ENCODE data around the gene SLC9A9.
A peak's percentile ranks its signal among the peaks of the same experiment; 100 is the strongest.

The SLC9A9 gene

DNA sequence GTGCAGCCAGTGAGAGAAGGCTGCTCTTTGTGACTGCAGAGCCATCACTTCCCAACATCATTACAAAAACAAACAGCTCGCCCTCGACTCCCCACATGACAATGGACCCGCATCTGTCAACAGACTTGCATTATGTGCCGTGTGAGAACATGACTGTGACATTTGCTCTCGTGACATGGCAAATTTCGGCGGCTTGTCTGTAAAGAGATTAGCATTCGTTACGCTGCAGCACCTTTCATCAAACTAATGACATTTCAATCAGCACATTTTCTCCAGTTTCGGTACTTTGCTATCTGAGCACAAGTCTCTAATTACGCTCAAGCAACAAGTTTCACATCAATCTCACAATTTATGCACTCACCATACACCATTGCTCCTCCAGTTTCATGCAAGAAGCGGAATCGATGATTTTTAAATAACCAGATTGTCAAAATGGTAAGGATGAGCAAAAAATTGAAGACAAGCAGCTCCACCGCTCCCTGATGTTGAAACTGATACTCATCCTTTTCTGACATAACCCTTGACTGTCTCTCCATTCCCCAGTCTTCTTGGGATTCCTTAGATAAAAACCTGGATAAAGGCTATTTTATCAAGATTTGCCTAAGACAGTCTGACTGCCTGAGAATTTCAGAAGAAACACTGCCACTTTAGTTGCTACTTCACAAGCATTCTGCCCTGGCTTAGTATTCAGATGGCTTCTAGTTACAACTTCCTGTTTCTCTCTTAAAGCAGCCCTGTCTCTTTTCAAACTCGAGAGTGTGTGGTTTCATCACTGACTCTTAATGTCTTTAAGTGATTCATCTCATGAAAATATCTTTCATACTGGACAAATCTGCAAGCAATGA, at the start of gene SLC9A9:
Gene SLC9A9, minus strand, starts transcription at position 682 of the 845 bp plus-strand sequence. Its CDS starts 146 bp downstream, at position 536.
- no peaks in the 10 kb centered on the region for H3K9me3 ChIP-seq
- H3K4me3 ChIP-seq = peak within 1 kb of the TSS; percentile 66
- H3K27ac ChIP-seq = no peak within 1 kb of the TSS
- no peak for TF ChIP-seq Cebpa-rat (IDR thresholded peaks at IDR 0.05)
- H4K20me1 ChIP-seq = no peaks in the 10 kb centered on the region
- H3K9ac ChIP-seq = peak within 1 kb of the TSS; percentile 57
- peaks cover 11% of the 10 kb centered on the region for H3K4me1 ChIP-seq
- H3K27me3 ChIP-seq = no peaks in the 10 kb centered on the region
- H3K36me3 ChIP-seq = no peaks in the 10 kb centered on the region
- peak within 1 kb of the TSS; percentile 85 for H3K4me2 ChIP-seq

DNA sequence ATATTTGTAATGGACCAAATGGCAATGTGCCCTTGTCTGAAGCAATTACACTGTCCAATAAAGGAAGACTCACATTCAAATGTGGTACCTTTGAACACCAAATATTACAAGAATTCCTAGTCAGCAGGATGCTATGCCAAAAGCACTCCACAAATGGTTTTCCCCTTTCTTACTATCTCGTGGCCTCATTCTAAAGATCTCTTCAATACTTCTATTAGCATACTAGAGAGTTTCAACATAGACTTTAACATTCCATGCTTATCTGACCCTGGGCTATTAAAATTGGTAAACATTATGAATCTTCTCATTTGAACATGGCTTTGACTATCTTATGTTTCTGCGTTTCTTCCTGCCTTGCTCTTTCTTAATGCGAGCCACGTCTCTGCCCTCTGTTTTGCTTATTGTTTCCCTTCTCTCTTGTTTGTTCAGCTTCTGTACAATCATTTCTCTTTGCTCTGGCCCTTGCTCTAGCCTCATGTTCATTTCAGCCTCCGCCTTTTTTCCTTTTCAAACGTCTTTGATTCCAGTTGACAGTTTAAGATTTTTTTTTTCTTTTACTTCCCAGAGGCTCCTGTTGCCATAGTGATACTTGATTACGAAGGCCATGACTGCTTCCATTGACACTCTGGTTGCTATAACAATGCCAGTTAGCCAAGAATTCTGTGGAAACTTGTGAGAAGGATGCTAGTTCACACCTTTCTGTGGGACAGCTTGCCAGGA, 49.5 kb upstream of the SLC9A9 start:
- Histone ChIP-seq H3K36me3 (no peaks in the 10 kb centered on the region), H3K9me3 (no peaks in the 10 kb centered on the region), H3K27me3 (no peaks in the 10 kb centered on the region), H3K4me2 (no peak overlapping the region), H3K9ac (no peak overlapping the region), H3K4me1 (no peaks in the 10 kb centered on the region), H3K27ac (no peak overlapping the region), H3K4me3 (no peak overlapping the region), H4K20me1 (no peaks in the 10 kb centered on the region)
- TF ChIP-seq Cebpa-rat (IDR thresholded peaks at IDR 0.05) = no peak

DNA sequence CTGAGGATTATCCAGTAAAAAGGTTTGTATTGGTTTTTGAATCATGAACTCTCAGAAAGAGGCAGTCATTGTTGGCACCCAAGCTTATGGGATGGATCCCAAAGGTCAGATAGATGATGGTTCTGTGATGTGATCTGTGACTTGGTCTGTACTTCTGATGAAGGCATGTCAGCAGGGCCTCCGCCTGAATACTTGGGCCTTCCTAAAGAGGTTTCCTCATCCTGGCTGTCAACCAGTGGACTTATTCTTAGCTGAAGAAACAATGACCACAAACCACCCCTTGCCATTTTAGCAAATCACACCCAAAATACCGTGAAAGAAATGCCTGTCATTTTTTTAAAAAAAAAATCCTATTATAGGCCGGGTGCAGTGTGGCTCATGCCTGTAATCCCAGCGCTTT, 48.2 kb upstream of the SLC9A9 start:
- H4K20me1 ChIP-seq = no peaks in the 10 kb centered on the region
- no peaks in the 10 kb centered on the region for H3K36me3 ChIP-seq
- no peaks in the 10 kb centered on the region for H3K4me1 ChIP-seq
- no peak overlapping the region for H3K4me3 ChIP-seq
- no peak overlapping the region for H3K9ac ChIP-seq
- no peak overlapping the region for H3K4me2 ChIP-seq
- H3K27me3 ChIP-seq = no peaks in the 10 kb centered on the region
- no peak for TF ChIP-seq Cebpa-rat (IDR thresholded peaks at IDR 0.05)
- H3K27ac ChIP-seq = no peak overlapping the region
- no peaks in the 10 kb centered on the region for H3K9me3 ChIP-seq

- no peaks in the 10 kb centered on the region for H3K4me1 ChIP-seq
- H3K36me3 ChIP-seq = no peaks in the 10 kb centered on the region
- no peak overlapping the region for H3K4me3 ChIP-seq
- H3K27ac ChIP-seq = no peak overlapping the region
- no peaks in the 10 kb centered on the region for H3K27me3 ChIP-seq
- no peaks in the 10 kb centered on the region for H4K20me1 ChIP-seq
- TF ChIP-seq Cebpa-rat (IDR thresholded peaks at IDR 0.05) = no peak
- H3K4me2 ChIP-seq = no peak overlapping the region
- H3K9me3 ChIP-seq = no peaks in the 10 kb centered on the region
- H3K9ac ChIP-seq = no peak overlapping the region
Measured at GRCh38 chr3:143895805-143896204, 47.5 kb upstream of the SLC9A9 start.

GRCh38 chr3:143888846-143889245, 40.6 kb upstream of the SLC9A9 start:
- TF ChIP-seq Cebpa-rat (IDR thresholded peaks at IDR 0.05) = no peak
- Histone ChIP-seq H3K36me3 (no peaks in the 10 kb centered on the region), H3K4me2 (no peak overlapping the region), H3K9ac (no peak overlapping the region), H4K20me1 (no peaks in the 10 kb centered on the region), H3K9me3 (no peaks in the 10 kb centered on the region), H3K27ac (no peak overlapping the region), H3K4me3 (no peak overlapping the region), H3K27me3 (no peaks in the 10 kb centered on the region), H3K4me1 (no peaks in the 10 kb centered on the region)

DNA sequence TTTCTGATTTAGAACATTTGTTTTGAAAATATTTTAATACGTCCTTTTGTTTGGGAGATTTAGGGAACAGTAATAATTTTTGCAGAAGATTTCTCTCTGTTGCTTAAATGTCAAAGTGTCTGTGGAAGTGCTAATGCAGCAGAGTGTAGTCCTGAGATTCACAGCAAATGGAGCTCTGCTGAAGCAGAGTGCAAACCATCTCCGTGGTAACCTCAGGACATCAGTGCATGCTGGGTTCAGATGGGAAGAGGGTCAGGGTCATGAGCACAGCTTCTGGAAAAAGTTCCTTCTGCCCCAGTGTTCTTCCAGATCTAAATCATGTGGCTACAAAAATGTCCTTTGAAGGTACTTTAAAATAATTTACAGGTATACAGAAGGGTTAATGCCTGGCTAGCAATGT, 39.9 kb upstream of the SLC9A9 start:
- H3K27me3 ChIP-seq = no peaks in the 10 kb centered on the region
- no peak for TF ChIP-seq Cebpa-rat (IDR thresholded peaks at IDR 0.05)
- H3K27ac ChIP-seq = no peak overlapping the region
- H3K36me3 ChIP-seq = no peaks in the 10 kb centered on the region
- no peak overlapping the region for H3K4me3 ChIP-seq
- no peaks in the 10 kb centered on the region for H3K4me1 ChIP-seq
- H3K9me3 ChIP-seq = no peaks in the 10 kb centered on the region
- no peaks in the 10 kb centered on the region for H4K20me1 ChIP-seq
- no peak overlapping the region for H3K4me2 ChIP-seq
- H3K9ac ChIP-seq = no peak overlapping the region

DNA sequence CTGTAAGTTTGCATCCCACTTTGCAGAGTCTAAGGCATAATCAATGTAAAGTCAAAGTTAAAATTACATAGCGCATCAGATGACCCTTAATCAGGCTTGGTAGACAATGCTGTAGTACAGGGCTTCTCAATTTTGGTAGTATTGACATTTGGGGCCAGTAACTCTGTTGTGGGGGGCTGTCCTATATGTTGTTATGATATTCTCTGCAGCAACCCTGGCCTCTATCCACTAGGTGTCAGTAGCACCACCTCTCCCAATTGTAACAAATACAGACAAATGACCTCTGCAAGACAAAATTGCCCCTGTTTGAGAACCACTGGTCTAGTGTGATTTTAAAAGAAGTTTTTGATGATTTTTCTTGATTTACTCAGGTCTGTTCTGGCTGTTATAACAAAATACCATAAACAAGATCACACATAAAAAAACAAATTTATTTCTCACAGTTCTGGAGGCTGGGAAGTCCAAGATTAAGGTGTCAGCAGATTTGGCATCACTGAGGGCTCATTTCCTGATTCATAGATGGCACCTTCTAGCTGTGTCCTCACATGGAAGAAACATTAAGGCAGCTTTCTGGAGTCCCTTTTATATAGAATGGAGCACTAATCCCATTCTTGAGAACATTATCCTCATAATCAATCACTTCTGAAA, 37.6 kb upstream of the SLC9A9 start:
- Histone ChIP-seq H3K27ac (no peak overlapping the region), H4K20me1 (no peaks in the 10 kb centered on the region), H3K4me1 (no peaks in the 10 kb centered on the region), H3K9me3 (0 out of 2 replicates have a peak, but pooled peaks cover 7% of the 10 kb centered on the region), H3K4me2 (no peak overlapping the region), H3K9ac (no peak overlapping the region), H3K4me3 (no peak overlapping the region), H3K27me3 (no peaks in the 10 kb centered on the region), H3K36me3 (no peaks in the 10 kb centered on the region)
- no peak for TF ChIP-seq Cebpa-rat (IDR thresholded peaks at IDR 0.05)

DNA sequence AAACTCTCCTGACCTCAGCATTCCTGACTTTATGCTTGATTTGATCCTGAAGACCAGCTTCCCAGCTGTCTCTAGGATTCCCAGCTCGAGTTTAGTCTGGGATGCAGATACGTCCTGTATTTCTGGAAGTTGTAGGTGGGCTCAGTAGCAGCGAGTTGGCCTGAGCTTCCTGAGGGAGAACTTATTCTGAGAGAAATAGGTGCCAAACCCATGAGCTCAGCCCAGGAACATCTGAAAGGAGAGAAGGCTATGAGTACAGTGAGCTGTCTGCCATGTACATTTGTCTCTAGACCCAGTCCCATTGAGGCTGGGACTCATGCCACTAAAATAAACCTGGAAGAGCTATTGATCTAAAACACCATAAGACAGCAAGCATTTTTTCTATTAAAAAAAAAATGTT, 36.6 kb upstream of the SLC9A9 start:
- no peaks in the 10 kb centered on the region for H3K36me3 ChIP-seq
- H3K4me2 ChIP-seq = no peak overlapping the region
- TF ChIP-seq Cebpa-rat (IDR thresholded peaks at IDR 0.05) = no peak
- no peaks in the 10 kb centered on the region for H3K4me1 ChIP-seq
- H3K9me3 ChIP-seq = 0 out of 2 replicates have a peak, but pooled peaks cover 7% of the 10 kb centered on the region
- H3K27ac ChIP-seq = no peak overlapping the region
- H3K4me3 ChIP-seq = no peak overlapping the region
- H4K20me1 ChIP-seq = no peaks in the 10 kb centered on the region
- no peak overlapping the region for H3K9ac ChIP-seq
- no peaks in the 10 kb centered on the region for H3K27me3 ChIP-seq

DNA sequence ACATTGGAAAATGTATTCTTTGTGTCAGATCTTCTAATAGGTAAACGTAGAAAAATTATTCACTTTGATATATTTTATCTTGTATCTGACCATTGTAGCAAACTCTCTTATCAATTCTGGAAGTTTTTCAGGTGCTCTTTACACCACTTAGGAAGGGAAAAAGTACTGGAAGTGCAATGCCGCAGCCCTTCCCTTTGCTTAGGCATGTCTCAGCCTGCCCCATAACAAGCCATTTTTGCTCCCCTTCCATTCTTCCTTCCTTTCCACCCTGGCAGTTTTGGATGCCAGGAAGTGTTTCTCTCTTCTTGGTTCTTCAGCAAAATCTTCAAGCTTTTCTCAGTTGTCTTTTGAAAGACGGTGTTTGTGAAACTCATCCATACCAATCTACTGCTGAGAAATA, 34.9 kb upstream of the SLC9A9 start:
- Histone ChIP-seq H3K27ac (no peak overlapping the region), H3K27me3 (no peaks in the 10 kb centered on the region), H3K9me3 (0 out of 2 replicates have a peak, but pooled peaks cover 7% of the 10 kb centered on the region), H3K9ac (no peak overlapping the region), H4K20me1 (no peaks in the 10 kb centered on the region), H3K4me2 (no peak overlapping the region), H3K4me3 (no peak overlapping the region), H3K36me3 (no peaks in the 10 kb centered on the region), H3K4me1 (no peaks in the 10 kb centered on the region)
- no peak for TF ChIP-seq Cebpa-rat (IDR thresholded peaks at IDR 0.05)

DNA sequence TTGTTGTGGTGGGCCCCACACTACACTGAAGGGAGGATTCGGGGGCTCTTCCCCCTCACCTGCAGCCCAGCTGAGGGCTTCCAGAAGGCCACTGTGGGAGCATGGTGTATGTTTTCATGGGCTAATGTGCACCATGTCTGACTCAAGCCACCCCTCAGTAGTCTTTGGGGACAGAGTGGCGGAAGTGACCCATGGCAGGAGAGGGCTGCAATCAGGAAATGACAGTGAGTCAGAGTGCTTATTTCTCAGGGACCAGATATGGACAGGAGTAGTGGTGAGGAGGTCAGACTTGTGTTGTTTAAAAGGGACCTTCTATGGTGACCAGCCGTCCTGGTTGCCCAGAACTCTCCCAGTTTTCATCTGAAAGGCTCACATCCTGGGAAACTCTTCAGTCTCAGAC, 32.8 kb upstream of the SLC9A9 start:
- Histone ChIP-seq H3K27ac (no peak overlapping the region), H3K4me2 (no peak overlapping the region), H3K36me3 (no peaks in the 10 kb centered on the region), H3K4me1 (peaks cover 8% of the 10 kb centered on the region), H3K4me3 (no peak overlapping the region), H4K20me1 (no peaks in the 10 kb centered on the region), H3K9ac (no peak overlapping the region), H3K9me3 (0 out of 2 replicates have a peak, but pooled peaks cover 7% of the 10 kb centered on the region), H3K27me3 (no peaks in the 10 kb centered on the region)
- TF ChIP-seq Cebpa-rat (IDR thresholded peaks at IDR 0.05) = no peak
